ENCODE data around the gene ATF6B. TPM values are rescaled to one million over a fixed set of nuclear protein-coding genes. Genes with fewer than 3 reads are reported as not detected.

Gene ATF6B
- total RNA-seq, 1 donor, result 32.0 TPM

DNA sequence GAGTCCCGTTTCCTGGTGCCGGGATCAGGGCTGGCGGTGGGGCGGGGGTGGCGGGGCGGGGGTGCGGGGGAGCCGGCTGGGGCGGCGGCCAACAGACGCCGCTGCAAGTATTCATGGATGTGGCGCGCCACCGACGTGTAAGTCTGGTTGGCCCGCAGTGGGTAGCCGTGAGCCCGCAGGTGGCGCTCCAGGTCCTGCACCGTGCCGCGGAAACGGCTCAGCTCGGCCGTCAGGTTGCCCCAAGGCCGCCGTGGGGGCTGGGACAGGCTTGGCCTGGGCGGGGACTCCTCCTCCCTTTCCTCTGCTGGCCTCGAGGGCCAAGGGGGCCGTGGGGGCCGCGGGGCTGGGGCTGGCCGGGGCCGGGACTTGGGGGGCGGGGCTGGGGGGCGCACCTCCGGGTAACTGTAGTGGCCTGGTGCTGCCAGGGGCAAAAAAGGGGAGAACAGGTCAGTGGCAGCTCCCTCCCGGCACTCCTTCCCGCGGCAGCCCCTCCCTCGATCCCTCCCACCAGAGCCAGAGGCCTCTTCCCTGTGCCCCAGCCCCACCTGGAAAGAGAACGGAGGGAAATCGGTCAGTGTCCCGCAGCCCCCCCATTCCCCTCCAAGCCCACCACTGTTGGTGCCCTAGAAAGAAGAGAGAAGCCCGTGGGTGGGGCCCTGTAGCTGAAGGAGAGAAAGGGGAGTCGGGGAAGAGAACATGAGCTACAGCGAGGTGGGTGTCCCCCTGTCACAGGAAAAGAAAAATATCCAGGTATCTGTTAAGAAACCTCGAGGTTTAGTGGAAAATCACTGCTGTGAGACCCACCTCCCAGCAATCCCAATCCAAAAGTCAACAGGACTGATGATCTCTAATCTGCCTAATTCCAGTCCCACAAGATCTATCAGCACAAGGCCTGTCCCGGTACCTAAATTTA, 40.2 kb downstream of the ATF6B start:
- H3K4me1 ChIP-seq (ENCODE audit: insufficient read depth, low read length), result no peaks in the 10 kb centered on the region
- H3K9me3 ChIP-seq (ENCODE audit: low read depth, low read length), result no peaks in the 10 kb centered on the region
- no peak overlapping the region for H3K4me3 ChIP-seq (ENCODE audit: low read length)
- H3K27me3 ChIP-seq (ENCODE audit: insufficient read depth, low read length), result peaks cover 14% of the 10 kb centered on the region

DNA sequence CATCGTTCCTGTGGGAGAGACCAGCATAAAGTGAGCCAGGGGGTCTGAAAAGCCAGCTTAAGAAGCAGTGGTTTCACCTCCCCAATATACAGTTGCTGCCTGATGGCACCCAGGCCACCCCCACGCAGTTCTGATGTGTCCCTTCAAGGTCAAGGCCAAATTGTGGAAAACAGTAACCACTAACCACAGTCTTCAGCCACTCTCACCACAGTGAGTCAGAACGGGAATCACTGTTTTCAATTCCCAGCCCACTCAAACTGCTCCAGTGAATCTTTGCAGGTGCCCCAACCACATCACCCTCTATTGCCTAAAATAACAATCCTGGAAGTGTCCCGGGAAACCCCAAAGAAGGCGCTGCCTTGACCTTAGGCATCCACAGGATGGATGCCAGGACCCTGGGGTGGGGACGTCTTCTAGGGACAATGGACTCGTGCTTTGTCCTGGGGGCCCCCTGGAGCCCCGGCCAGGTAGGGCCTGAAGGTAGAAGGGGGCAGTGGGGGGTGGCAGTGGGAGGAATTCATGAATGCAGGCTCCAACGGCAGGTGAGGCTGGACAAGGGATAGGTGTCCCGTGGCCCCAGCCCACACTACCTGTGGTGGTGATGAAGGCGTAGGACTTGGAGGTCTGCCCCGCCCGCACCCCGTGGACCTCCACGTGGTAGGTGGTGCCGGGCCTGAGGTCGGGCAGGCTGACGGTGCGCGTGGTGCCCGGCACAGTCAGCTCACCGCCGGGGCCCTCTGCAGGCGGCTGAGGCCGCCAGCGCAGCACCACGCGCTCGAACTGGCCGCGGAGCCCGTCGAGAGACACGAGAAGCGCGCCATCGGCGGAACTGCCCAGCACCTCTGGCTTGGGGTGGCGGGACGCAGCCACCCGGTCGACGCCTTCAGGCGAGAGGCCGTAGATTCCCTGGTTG, 41.1 kb downstream of the ATF6B start:
- no peak overlapping the region for H3K4me3 ChIP-seq (ENCODE audit: low read length)
- H3K27me3 ChIP-seq (ENCODE audit: insufficient read depth, low read length), result peaks cover 14% of the 10 kb centered on the region
- no peaks in the 10 kb centered on the region for H3K9me3 ChIP-seq (ENCODE audit: low read depth, low read length)
- H3K4me1 ChIP-seq (ENCODE audit: insufficient read depth, low read length), result no peaks in the 10 kb centered on the region

- Histone ChIP-seq H3K4me3 (ENCODE audit: low read length) (no peak overlapping the region), H3K27me3 (ENCODE audit: insufficient read depth, low read length) (peaks cover 14% of the 10 kb centered on the region), H3K4me1 (ENCODE audit: insufficient read depth, low read length) (no peaks in the 10 kb centered on the region), H3K9me3 (ENCODE audit: low read depth, low read length) (no peaks in the 10 kb centered on the region)
These were observed 42.1 kb downstream of the ATF6B start for GRCh38 chr6:32085759-32086459.

- peaks cover 14% of the 10 kb centered on the region for H3K27me3 ChIP-seq (ENCODE audit: insufficient read depth, low read length)
These were observed 43.3 kb downstream of the ATF6B start for GRCh38 chr6:32084780-32085179.

DNA sequence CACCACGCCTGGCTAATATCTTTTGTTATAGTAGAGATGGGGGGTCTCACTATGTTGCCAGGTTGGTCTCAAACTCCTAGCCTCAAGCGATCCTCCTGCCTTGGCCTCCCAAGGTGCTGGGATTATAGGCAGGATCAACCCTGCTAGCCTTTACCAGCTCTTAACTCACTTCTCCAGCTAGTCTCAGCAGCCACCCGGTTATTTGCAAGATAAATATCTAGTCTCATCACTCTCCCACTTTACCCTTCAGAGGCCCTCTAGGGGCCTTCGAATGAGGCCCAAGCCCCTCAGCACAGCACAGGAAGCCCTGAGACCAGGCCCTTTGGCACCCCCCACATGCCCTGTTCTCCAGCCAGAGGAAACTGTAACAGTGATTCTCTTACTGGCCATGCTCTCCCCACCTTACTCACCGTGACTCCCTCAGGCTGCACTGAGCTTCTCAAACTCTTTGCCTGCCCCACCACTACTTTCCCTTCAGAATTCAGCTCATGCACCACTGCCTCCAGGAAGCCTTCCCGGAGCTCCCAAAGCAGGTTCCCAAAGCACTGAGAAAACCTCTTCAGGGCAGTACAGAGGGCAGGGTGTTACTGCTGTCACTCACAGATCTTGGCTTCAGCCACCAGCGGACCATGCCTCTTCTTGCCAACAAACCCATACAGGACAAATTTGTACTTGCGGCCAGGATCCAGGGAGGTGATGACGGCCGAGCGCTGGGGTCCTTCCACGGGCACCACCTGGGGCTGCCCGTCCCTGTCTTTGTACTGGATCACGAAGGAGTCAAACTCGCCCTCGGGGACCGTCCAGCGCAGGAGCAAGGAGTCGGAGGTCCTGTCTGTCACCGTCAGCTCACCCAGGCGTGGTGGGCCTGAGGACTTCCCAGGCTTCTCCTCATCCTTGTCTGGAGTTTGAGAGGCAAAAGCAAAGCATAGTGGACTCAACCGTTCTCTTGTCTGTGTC, 44.0 kb downstream of the ATF6B start:
- no peaks in the 10 kb centered on the region for H3K9me3 ChIP-seq (ENCODE audit: low read depth, low read length)
- H3K4me1 ChIP-seq (ENCODE audit: insufficient read depth, low read length), result no peaks in the 10 kb centered on the region
- H3K4me3 ChIP-seq (ENCODE audit: low read length), result no peak overlapping the region
- H3K27me3 ChIP-seq (ENCODE audit: insufficient read depth, low read length), result peaks cover 14% of the 10 kb centered on the region

More at GRCh38 chr6:32084780-32085179, 43.3 kb downstream of the ATF6B start:
- no peaks in the 10 kb centered on the region for H3K9me3 ChIP-seq (ENCODE audit: low read depth, low read length)
- no peak overlapping the region for H3K4me3 ChIP-seq (ENCODE audit: low read length)
- H3K4me1 ChIP-seq (ENCODE audit: insufficient read depth, low read length), result no peaks in the 10 kb centered on the region

DNA sequence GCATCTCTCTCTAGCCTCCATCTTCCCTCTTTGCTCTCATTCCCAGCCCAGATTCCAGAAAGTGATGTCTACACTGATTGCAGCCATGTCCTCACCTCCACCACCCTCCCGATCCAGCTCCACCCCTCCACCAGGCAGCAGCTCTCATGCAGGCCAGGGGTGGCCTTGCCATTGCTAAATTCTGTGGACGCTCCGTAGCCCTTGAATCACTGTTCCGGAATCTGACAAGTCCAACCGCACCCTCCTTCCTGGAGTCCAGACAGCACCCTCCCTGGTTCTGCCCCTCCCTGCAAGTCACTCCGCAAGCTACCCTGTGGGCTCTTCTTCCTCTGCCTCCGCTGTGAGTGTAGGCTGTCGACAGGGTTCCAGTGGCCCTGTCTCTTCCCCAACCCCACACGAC, 45.1 kb downstream of the ATF6B start:
- H3K4me3 ChIP-seq (ENCODE audit: low read length), result no peak overlapping the region
- no peaks in the 10 kb centered on the region for H3K4me1 ChIP-seq (ENCODE audit: insufficient read depth, low read length)
- no peaks in the 10 kb centered on the region for H3K9me3 ChIP-seq (ENCODE audit: low read depth, low read length)
- H3K27me3 ChIP-seq (ENCODE audit: insufficient read depth, low read length), result peaks cover 14% of the 10 kb centered on the region

- Histone ChIP-seq H3K27me3 (ENCODE audit: insufficient read depth, low read length) (peaks cover 14% of the 10 kb centered on the region), H3K4me3 (ENCODE audit: low read length) (no peak overlapping the region), H3K4me1 (ENCODE audit: insufficient read depth, low read length) (no peaks in the 10 kb centered on the region), H3K9me3 (ENCODE audit: low read depth, low read length) (no peaks in the 10 kb centered on the region)
These were observed 45.6 kb downstream of the ATF6B start for GRCh38 chr6:32082478-32082877.

DNA sequence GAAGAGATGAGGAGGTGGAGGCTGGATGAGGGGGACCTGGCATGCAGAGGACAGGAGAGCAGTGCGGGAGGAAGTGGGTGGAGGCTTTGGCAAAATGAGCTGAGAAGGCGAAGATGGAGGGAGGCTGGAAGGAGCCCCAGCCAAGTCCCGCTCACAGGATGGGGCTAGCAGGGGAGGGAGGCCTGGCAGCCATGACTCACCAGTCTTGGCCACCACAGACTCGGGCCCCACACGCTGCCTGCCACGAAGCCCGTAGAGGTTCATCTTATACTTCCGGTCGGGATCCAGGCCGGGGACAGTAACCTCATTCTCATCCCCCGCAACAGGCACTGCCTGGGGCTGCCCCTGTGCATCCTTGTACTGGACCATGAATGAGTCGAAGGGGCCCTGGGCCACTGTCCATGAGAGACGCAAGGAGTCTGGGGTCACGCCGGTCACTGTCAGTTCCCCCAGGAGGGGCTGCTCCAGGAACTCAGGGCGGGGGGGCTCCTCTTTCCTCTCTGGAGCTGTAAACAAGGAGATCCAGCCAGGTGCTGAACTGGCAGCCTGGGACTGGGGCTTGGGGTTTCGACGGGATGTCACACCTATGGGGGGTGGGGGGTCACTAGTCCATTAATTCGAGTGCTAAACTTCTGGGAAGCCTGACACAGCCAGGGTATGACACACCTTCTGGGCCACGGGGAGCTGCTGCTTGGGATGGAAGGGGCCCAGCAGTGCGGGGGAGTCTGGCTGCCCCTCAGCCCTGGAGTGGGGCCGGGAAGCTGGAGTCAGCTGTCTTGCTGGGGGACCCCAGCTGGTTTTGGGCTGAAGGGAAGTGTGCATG, 46.7 kb downstream of the ATF6B start:
- Histone ChIP-seq H3K27me3 (ENCODE audit: insufficient read depth, low read length) (peaks cover 6% of the 10 kb centered on the region), H3K4me1 (ENCODE audit: insufficient read depth, low read length) (no peaks in the 10 kb centered on the region), H3K4me3 (ENCODE audit: low read length) (no peak overlapping the region), H3K9me3 (ENCODE audit: low read depth, low read length) (no peaks in the 10 kb centered on the region)

- Histone ChIP-seq H3K4me3 (ENCODE audit: low read length) (no peak overlapping the region), H3K9me3 (ENCODE audit: low read depth, low read length) (no peaks in the 10 kb centered on the region), H3K27me3 (ENCODE audit: insufficient read depth, low read length) (no peaks in the 10 kb centered on the region), H3K4me1 (ENCODE audit: insufficient read depth, low read length) (no peaks in the 10 kb centered on the region)
These were observed 48.3 kb downstream of the ATF6B start for GRCh38 chr6:32079566-32080290.

DNA sequence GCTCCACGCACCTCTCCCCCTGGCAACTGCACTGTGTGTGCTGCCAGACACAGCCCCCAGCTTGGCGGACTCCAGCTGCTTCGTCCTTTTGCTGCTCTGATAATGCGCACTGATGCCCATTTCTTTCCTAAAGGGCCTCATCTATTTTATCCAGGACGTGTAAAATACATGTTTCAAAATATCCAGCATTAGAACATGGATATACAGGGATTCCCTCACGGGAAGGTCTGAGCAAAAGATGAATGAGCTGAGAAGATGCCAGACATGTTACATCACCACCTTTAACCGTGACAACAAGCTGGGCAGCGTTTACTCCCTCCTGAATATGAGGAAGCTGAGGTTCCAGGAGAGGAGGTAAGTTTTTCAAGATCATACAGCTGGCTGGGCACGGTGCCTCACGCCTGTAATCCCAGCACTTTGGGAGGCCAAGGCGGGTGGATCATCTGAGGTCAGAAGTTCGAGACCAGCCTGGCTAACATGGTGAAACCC, 51.7 kb downstream of the ATF6B start:
- Histone ChIP-seq H3K4me1 (ENCODE audit: insufficient read depth, low read length) (no peaks in the 10 kb centered on the region), H3K9me3 (ENCODE audit: low read depth, low read length) (no peaks in the 10 kb centered on the region), H3K27me3 (ENCODE audit: insufficient read depth, low read length) (no peaks in the 10 kb centered on the region), H3K4me3 (ENCODE audit: low read length) (no peak overlapping the region)

DNA sequence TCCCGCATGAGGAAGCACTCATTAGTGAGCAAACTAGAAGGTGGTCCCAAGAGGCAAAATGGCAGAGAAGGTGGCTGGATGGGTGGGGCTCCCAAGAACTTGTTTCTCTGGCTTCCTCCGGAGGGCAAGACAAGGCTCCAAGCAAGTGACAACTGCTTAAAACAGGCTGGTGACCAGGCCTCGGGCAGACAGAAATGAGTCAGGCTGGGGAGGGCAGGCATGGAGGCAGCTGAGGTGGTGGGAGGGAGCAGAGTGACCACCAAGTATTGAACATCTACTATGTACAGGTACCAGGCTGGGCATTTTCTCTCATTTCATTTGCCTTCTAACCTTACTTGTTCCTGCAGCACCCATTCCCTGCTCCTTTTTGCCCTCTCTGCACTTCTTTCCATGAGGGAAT, 52.3 kb downstream of the ATF6B start:
- no peak overlapping the region for H3K4me3 ChIP-seq (ENCODE audit: low read length)
- H3K4me1 ChIP-seq (ENCODE audit: insufficient read depth, low read length), result no peaks in the 10 kb centered on the region
- H3K27me3 ChIP-seq (ENCODE audit: insufficient read depth, low read length), result no peaks in the 10 kb centered on the region
- H3K9me3 ChIP-seq (ENCODE audit: low read depth, low read length), result no peaks in the 10 kb centered on the region

- H3K27me3 ChIP-seq (ENCODE audit: insufficient read depth, low read length), result no peaks in the 10 kb centered on the region
- no peak overlapping the region for H3K4me3 ChIP-seq (ENCODE audit: low read length)
- no peaks in the 10 kb centered on the region for H3K4me1 ChIP-seq (ENCODE audit: insufficient read depth, low read length)
- H3K9me3 ChIP-seq (ENCODE audit: low read depth, low read length), result no peaks in the 10 kb centered on the region
These were observed 53.0 kb downstream of the ATF6B start for GRCh38 chr6:32074996-32075532.
